GM18951 (cell line): ENCODE data around the gene KCNQ1.

Experiments
- POLR2A ChIP-seq: IDR thresholded peaks from 4 replicates; pipeline ENCODE4 v1.6.1; 2011; ENCODE audit warnings: mild to moderate bottlenecking; ENCODE audit not compliant: insufficient read length, insufficient read depth; ENCODE audit errors: extremely low read depth
- in situ Hi-C: fragments of 300-500 bp; cut with MboI; formaldehyde crosslinking; loops from one replicate; pipeline ENCODE4 v1.12.0; 2022; ENCODE audit warnings: low sequenced_read_pairs, mixed read lengths, inconsistent platforms; ENCODE audit not compliant: unreplicated experiment

KCNQ1 gene

GRCh38 chr11:2819316-2819715, 374.5 kb downstream of the KCNQ1 start:
- TF ChIP-seq POLR2A: no peak
- in situ Hi-C loops: no loop called here

- no peak for TF ChIP-seq POLR2A
- in situ Hi-C loops: no loop called here
Measured at GRCh38 chr11:2820976-2821375, 376.2 kb downstream of the KCNQ1 start.

GRCh38 chr11:2821891-2822290, 377.1 kb downstream of the KCNQ1 start:
- TF ChIP-seq POLR2A: no peak
- in situ Hi-C loops: no loop called here

GRCh38 chr11:2824851-2825250, 380.0 kb downstream of the KCNQ1 start:
- TF ChIP-seq POLR2A: no peak
- in situ Hi-C loops: no loop called here

- TF ChIP-seq POLR2A: no peak
- in situ Hi-C loops: no loop called here
Measured at GRCh38 chr11:2825261-2825888, 380.6 kb downstream of the KCNQ1 start.

- no peak for TF ChIP-seq POLR2A
- in situ Hi-C loops: no loop called here
Measured at GRCh38 chr11:2825889-2826678, 381.3 kb downstream of the KCNQ1 start.

- TF ChIP-seq POLR2A: no peak
- in situ Hi-C loops: no loop called here
Measured at GRCh38 chr11:2826679-2827056, 381.9 kb downstream of the KCNQ1 start.

- TF ChIP-seq POLR2A: no peak
Measured at GRCh38 chr11:2827256-2827655, 382.4 kb downstream of the KCNQ1 start.

GRCh38 chr11:2827792-2828191, 383.0 kb downstream of the KCNQ1 start:
- in situ Hi-C loops: no loop called here
- no peak for TF ChIP-seq POLR2A

More at GRCh38 chr11:2827256-2827655, 382.4 kb downstream of the KCNQ1 start:
- in situ Hi-C loops: no loop called here

- in situ Hi-C loops: no loop called here
- no peak for TF ChIP-seq POLR2A
Measured at GRCh38 chr11:2828585-2829330, 383.9 kb downstream of the KCNQ1 start.

GRCh38 chr11:2830030-2830812, 385.4 kb downstream of the KCNQ1 start:
- TF ChIP-seq POLR2A: no peak
- in situ Hi-C loops: no loop called here

GRCh38 chr11:2830886-2831285, 386.1 kb downstream of the KCNQ1 start:
- no peak for TF ChIP-seq POLR2A

More at GRCh38 chr11:2830886-2831285, 386.1 kb downstream of the KCNQ1 start:
- in situ Hi-C loops: no loop called here
